ENCODE measurements around the gene LETMD1.

DNA sequence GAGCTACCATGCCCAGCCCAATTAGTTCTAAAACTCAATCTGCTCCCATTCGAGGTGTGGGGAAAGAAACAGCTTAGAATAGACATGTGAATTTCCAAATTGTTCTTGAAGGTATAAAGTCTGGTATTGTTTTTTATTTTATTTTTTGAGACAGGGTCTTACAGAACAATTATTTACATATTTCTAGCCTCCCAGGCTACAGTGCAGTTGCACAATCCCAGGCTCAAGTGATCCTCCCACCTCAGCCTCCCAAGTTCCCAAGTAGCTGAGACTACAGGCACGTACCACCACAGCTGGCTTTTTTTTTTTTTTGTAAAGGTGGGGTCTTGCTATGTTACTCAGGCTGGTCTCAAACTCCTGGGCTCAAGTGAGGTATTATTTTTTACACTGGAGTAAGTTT lies 28.2 kb upstream of the LETMD1 start:
- TF ChIP-seq ZC3H4 (CRISPR knock-in tag; IDR thresholded peaks at IDR 0.05; ENCODE audit: borderline replicate concordance) (no peak), POLR2A (conservative IDR thresholded peaks at IDR 0.05) (no peak), KDM4B (IDR thresholded peaks at IDR 0.05; ENCODE audit: borderline replicate concordance in 2 of 2, low read depth in 1 of 2) (no peak), TCF7L2 (IDR thresholded peaks at IDR 0.05; ENCODE audit: low read depth, low read length) (no peak), LARP7 (IDR thresholded peaks at IDR 0.05) (no peak), ZNF274 (IDR thresholded peaks at IDR 0.05; ENCODE audit: borderline replicate concordance, low read depth, low read length) (no peak), RNF2 (IDR thresholded peaks at IDR 0.05) (no peak), TAF1 (IDR thresholded peaks at IDR 0.05; ENCODE audit: control insufficient read depth, extremely low read depth, insufficient read depth, low read length, severe bottlenecking) (no peak), ZBTB17 (CRISPR knock-in tag; IDR thresholded peaks at IDR 0.05) (no peak), EP300 (IDR thresholded peaks at IDR 0.05; ENCODE audit: low read length) (no peak)
- TF ChIP-seq, protein P1, sequence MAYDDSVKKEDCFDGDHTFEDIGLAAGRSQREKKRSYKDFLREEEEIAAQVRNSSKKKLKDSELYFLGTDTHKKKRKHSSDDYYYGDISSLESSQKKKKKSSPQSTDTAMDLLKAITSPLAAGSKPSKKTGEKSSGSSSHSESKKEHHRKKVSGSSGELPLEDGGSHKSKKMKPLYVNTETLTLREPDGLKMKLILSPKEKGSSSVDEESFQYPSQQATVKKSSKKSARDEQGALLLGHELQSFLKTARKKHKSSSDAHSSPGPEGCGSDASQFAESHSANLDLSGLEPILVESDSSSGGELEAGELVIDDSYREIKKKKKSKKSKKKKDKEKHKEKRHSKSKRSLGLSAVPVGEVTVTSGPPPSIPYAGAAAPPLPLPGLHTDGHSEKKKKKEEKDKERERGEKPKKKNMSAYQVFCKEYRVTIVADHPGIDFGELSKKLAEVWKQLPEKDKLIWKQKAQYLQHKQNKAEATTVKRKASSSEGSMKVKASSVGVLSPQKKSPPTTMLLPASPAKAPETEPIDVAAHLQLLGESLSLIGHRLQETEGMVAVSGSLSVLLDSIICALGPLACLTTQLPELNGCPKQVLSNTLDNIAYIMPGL (CRISPR knock-in tag; IDR thresholded peaks at IDR 0.05) = no peak
- TF ChIP-seq, protein P2, sequence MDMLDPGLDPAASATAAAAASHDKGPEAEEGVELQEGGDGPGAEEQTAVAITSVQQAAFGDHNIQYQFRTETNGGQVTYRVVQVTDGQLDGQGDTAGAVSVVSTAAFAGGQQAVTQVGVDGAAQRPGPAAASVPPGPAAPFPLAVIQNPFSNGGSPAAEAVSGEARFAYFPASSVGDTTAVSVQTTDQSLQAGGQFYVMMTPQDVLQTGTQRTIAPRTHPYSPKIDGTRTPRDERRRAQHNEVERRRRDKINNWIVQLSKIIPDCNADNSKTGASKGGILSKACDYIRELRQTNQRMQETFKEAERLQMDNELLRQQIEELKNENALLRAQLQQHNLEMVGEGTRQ (CRISPR knock-in tag; IDR thresholded peaks at IDR 0.05) = no peak
- TF ChIP-seq, protein P3, sequence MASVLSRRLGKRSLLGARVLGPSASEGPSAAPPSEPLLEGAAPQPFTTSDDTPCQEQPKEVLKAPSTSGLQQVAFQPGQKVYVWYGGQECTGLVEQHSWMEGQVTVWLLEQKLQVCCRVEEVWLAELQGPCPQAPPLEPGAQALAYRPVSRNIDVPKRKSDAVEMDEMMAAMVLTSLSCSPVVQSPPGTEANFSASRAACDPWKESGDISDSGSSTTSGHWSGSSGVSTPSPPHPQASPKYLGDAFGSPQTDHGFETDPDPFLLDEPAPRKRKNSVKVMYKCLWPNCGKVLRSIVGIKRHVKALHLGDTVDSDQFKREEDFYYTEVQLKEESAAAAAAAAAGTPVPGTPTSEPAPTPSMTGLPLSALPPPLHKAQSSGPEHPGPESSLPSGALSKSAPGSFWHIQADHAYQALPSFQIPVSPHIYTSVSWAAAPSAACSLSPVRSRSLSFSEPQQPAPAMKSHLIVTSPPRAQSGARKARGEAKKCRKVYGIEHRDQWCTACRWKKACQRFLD (CRISPR knock-in tag; IDR thresholded peaks at IDR 0.05) = no peak

Measured in K562 (cell line).